HG03280 (cell line): ENCODE results near the gene RFXANK.
"Not testable (repeated sequence)": the region's sequence is repeated elsewhere in the genome, so short reads cannot be mapped to it uniquely, and the experiment has no call there.

Experiments
- ATAC-seq: cut with Tn5 transposase; IDR thresholded peaks from one replicate; pipeline ENCODE4 v1.9.1; 2021; ENCODE audit warnings: mild to moderate bottlenecking, moderate library complexity; ENCODE audit not compliant: unreplicated experiment

The RFXANK gene, protein sequence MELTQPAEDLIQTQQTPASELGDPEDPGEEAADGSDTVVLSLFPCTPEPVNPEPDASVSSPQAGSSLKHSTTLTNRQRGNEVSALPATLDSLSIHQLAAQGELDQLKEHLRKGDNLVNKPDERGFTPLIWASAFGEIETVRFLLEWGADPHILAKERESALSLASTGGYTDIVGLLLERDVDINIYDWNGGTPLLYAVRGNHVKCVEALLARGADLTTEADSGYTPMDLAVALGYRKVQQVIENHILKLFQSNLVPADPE

DNA sequence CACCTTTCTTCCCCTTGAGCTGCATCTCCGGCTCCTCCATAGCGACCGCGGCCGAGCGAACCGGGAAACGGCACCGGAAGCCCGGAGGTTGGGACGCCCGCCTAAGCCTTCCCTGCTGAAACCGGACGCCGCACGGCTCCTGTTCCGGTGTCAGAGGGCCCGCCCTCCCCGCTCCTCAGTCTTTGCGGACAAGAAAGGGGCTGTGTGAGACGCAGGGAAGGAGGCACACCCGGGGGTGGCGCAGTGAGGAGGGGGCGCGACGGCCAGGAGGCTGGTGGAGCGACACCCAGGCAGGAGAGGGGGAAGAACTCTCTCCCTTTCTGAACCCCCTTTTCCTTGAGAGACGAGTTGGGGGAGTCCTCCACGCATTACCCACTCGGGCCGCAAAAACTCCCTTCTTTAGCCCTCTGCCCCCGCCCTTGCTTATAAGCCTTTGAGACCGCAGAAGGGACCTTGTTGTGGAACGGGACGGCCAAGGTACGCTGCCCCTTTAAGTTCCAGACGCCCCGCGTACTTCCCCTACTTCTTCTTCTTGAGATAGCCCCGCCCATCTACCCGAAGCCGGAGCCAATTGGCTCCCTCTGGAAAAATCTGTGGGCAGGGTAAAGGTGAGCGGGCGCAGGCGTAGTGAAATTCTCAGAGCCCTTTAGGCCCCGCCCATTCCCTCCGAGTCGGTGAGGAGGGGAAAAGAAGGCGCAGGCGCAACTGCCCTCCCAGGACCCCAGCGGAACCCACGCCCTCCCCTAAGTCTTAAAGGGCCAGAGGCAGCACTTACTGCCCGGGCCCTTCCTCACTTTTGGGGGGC is at the start of gene RFXANK, which contains the start of gene BORCS8:
RFXANK (plus strand) TSS at position 181 of the 805 bp plus-strand sequence. CDS start 1,689 bp downstream, outside the sequence.
BORCS8 (minus strand) TSS at position 75 of the 805 bp plus-strand sequence; CDS start at position 40, 35 bp downstream.
- ATAC-seq, result peak; percentile 86

- no peak for ATAC-seq
These were observed 49.7 kb upstream of the RFXANK start for GRCh38 chr19:19142347-19142746.

DNA sequence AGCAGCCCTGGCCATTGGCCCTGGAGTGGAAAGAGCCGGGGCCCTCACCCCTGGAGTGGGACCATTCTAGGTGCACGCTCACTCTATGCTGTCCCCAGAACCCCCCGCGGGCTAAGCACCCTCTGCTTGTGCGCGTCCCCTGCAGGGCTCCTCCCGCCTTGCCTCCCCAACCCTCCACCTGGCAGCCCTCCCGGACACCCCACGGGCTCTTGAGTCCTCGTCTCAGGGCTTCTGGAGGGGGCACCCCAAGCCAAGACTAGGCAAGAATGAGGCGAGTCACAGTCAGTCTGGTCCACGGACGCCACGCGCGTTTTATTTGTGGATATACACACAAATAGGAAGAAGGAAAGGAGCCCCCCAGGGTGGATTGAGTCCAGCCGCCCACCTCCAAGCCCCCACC is 46.8 kb upstream of the RFXANK start:
- no peak for ATAC-seq

- ATAC-seq, result no peak
These were observed 46.1 kb upstream of the RFXANK start for GRCh38 chr19:19145684-19146608.

DNA sequence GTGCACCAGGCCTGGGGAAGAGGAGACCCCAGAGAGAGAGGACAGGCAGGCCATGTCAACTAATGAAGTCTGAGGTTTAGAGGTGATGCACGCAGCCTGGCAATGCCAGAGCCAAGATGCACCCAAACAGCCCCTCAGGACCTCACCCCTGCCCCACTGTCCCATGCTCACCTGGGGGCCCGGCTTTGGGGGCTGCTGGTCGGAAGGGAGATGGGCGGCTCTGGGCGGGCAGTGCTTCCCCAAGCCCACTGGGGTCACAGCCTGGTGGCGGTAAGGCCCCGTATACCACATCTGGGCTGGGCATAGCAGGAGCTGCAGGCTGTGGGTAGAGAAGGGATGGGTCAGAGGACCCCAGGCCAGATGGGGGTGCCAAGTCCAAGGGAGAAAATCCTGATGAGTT is 45.2 kb upstream of the RFXANK start:
- no peak for ATAC-seq

- ATAC-seq, result no peak
These were observed 44.7 kb upstream of the RFXANK start for GRCh38 chr19:19147344-19147743.

GRCh38 chr19:19148504-19148903 is 43.6 kb upstream of the RFXANK start:
- not testable (repeated sequence) for ATAC-seq

GRCh38 chr19:19149435-19149834 is 42.6 kb upstream of the RFXANK start:
- ATAC-seq, result no peak

GRCh38 chr19:19151418-19151817 is 40.6 kb upstream of the RFXANK start:
- no peak for ATAC-seq

GRCh38 chr19:19152668-19153384 is 39.2 kb upstream of the RFXANK start:
- no peak for ATAC-seq

DNA sequence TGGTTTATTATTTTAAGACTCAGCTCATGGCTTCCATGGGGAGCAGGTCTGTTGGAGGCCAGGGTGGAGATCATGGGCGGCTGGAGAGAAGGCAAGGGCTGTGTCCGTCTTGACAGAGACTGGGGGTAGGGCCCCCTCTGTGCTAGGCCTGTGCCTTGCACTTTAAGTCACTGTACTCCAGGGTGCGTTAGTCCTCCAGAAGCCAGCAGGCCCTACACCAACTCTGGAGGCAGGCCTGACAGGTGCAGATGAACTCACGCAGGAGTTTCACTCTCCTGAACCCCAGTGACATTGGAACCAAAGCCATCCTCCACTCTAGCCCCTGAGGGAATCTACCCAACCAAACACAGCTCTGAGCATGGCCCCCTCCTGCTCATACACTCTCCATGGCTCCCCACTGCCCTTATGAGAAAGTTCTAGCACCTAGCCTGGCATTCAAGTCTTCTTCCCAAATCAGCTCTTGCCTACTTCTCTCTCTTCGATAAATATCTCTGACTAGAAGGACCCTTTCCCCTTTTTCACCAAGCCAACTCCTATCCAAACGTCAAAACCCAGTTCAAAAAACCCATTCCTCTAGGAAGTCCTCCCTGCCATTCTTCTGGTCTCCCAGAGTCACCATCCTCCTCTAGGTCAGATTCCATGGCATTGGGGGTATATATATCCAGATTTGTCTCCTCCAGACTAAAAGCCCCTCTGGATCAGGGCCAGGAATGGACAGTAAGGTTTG is 37.1 kb upstream of the RFXANK start:
- no peak for ATAC-seq

- ATAC-seq, result peak; percentile 76
These were observed 36.4 kb upstream of the RFXANK start for GRCh38 chr19:19155495-19156219.

DNA sequence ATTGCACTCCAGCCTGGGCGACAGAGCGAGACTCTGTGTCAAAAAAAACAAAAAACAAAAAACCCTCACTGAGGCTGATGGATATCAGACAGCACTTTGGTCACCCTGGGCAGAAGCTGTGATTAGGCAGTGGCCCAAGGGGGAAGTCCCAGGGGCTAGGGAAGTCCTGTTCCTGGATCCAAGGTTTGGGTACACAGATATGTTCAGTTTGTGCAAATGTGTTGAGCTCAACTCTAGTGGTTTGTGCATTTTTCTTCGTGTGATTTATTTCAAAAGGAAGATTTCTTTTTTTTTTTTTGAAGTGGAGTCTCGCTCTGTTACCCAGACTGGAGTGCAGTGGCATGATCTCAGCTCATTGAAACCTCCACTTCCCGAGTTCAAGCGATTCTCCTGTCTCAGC is 34.2 kb upstream of the RFXANK start:
- ATAC-seq, result no peak

GRCh38 chr19:19159534-19159933 is 32.5 kb upstream of the RFXANK start:
- no peak for ATAC-seq

DNA sequence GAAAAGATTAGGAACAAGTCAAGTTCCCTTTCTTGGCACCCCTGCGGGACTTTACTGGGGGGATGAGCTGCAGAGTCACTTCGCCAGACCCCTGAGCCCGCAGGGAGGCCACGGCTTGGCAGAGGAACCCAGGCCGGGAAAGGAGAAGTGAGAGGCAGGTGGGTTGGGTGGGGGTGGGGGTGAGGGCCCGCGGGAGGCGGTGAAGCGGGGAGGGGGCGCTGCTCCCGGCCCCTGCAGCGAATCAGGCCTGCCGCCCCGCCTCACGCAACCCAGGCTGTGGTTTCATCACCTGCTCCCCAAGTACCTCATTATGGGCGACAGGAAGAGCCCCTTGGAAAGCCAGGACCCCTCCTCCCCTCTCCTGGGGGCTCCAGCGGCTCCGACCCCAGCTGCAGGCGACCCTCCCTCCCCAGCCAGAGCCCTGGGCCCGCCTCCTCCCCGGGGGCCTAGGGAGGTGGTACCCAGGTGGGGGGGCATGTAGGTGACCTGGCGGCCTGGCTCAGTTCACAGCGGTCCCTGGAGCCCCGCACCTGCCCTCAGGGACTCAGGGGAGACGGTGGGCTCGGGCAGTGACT is 31.5 kb upstream of the RFXANK start:
- ATAC-seq, result no peak

DNA sequence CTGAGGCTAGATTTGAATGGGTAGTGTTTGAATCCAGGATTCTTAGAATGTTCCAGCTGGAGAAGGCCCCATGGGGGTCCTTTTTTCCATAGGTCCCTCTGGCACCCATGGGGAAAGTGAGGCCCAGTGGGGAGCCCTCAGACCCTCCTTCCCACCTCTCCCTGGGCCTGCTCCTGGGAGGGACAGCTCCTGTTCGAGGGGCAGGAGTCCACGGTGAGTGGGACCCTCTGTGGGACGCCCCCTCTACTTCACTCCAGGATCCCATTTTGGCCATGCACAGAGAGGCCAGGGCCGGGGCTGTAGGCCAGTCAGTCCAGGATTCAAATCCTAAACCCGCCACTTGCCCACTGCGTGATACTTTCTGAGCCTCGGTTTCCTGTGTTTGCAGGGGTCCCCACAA is 29.6 kb upstream of the RFXANK start:
- no peak for ATAC-seq

DNA sequence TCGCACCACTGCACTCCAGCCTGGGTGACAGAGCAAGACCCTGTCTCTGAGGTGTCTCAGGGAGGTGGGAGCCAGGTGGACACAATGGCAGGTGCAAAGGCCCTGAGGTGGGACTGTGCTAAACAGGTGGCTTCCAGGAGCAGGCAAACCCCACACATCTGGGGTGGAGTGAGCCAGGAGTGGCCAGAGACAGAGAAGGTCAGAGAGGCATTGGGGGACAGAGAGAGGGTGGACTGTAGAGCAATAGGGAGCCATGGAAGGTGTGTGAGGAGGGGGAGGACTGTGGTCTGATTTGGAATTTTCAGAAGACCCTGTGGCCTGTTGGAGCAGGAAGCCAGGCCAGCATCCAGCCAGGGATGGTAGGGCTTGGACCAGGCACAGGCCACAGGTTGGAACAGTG is 26.7 kb upstream of the RFXANK start:
- no peak for ATAC-seq

DNA sequence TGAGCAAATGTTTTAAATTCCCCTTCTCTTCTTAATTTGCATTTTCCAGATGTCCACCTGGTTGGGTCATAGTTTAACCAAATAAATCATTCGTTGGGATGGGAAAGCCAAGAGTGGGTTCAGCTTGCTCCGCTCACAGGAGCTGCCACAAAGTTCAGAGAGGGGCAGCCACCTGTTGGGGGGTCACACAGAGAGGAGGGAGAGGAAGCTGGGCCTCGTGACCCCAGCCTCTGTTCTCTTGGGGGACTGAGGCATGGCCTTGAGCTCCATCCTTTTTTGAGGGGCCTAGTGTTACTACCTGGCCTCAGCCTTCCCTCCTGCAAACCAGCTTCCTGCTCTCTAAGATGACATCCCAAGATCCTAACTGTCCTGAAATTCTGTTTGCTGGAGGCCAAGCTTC is 24.4 kb upstream of the RFXANK start:
- no peak for ATAC-seq
